HG02884 (cell line): ENCODE results near the gene SPRN.
"Not testable (repeated sequence)": the region's sequence is repeated elsewhere in the genome, so short reads cannot be mapped to it uniquely, and the experiment has no call there.

Experiments
- ATAC-seq: cut with Tn5 transposase; IDR thresholded peaks from one replicate; pipeline ENCODE4 v1.9.1; 2021; ENCODE audit warnings: mild to moderate bottlenecking, moderate library complexity; ENCODE audit not compliant: unreplicated experiment

Gene SPRN

DNA sequence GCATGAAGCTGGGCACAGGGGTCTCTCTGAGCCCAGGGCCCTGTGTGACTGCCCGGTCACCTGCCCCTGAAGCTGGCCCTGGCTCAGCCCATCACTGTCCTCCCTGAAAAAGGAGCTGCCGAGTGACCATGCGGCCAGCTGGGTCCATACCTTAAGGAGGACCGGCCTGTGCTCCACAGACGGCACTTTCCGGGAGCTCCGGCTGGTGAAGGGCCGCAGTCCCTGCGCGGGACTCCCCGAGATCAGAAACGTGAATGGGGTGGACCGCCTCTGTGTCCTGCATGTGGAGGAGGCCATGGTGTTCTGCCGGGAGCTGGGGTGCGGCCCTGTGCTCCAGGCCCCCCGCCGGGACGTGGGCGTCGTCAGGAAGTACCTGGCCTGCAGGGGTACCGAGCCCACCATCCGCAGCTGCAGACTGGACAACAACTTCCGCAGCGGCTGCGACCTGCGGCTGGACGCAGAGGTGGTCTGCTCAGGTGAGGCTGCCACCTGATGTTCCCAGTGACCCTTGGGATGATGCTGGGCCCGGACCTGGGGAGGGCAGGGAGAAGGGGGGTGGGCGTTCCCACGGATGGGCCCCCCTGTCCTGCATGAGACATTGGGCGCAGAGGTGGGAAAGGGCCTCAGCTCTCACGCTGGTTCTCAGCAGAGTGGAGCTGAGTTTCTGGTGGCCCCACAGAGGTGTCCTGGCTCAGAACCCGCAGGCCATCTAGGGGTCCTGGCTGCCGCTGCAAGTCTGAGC, 32.8 kb upstream of the SPRN start:
- ATAC-seq, result no peak

DNA sequence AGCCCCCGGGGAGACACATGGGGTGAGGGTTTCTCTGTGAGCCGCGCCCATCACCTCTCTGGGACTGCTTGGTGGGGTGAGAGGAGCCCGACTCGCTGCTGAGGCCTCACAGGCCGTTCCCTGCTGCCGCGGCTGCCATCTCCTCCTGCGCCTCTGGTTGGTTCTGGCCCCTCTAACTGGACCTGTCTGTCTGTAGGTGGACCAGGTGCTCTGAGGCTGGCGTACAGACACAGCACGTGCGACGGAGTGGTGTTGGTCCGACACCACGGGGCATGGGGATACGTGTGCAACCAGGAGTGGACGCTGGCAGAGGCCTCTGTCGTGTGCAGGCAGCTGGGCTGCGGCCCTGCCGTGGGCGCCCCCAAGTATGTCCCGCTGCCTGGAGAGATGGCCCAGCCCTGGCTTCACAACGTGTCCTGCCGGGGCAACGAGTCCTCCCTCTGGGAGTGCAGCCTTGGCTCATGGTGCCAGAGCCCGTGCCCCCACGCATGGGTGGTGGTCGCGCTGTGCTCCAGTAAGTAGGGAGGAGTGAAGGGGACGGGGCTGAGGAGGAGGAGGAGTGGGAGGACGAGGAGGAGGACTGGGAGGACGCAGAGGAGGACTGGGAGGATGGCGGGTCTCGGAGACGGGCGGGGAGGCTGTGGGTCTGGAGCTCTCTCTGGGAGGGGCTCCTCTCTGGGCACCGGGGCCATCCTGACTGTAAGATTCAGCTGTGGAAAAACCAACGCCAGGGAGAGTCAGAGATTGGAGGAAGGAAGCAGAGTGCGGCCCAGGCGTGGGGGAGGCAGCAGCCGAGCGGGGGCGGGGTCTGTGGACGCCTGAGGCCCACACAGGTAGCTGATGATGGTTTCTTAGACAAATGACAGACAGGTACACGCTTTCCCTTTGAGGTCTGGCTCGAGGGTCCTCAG, 31.9 kb upstream of the SPRN start:
- ATAC-seq, result no peak

DNA sequence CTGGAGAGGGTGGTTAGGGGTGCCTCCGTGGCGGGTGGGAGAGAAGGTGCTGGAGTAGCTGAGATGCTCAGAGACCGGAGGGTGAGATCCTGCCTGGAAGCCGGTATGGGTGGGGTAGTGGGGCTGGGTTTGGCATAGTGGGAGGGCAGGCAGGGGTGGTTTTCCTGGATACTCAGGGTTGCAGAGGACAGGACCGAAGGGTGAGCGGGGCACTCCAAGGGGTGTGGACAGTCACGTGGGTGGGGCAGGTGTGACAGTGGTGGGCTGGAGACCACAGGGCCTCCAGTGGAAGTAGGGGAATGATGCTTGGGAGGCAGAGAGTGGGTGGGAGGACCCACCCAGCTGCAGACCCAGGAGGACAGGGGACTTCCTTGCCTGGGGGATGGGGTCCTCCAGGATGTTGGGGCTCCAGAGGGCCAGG, 31.2 kb upstream of the SPRN start:
- no peak for ATAC-seq

DNA sequence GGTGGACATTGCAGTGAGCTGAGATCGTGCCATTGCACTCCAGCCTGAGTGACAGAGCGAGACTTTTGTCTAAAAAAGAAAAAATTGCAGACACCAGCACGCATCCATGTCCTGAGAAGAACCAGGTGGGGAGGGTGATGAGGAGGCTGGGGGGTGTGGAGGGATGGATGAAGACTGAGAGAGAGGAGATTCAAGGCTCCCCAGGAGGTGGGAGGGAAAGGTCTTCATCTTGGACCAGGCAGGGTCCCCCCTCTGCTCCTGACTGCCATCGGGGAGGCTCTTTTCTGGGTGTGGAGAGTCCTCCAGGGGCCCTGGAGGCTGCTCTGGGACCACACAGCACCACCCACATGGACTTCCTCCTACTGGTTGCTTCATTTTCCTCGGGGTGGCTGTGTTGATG, 30.8 kb upstream of the SPRN start:
- ATAC-seq, result no peak

DNA sequence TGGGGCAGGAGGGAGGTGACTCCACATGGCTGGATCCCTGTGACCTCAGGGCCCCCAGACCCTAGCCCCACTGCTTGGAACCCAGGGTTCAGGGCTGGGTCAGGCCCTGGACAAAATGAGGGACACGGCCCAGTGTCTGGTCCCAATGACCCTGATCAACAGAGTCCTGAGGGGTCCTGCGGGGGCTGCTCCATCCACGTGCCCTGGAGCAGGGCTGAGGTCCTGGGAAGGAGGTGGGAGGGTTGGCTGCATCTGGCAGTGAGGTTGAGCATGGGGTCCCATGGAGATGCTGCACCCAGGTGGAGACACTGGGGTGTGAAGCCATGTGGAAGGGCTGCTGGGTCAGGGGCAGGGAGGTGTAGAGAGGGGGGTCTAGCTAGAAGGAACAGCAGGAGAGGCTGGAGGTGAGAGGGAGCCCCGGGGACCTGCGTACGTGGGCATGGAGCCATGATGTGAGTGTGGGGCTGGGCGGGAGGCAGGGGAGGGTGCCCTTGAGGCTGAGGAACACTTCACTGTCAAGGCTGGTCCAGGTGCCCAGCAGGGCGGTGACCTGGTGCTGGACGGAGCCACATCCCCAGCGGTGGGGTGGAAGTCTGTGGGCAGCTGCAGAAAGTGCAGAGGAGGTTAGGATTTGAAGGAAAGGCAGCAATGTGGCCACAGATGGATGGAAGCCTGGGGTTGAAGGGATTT, 29.9 kb upstream of the SPRN start:
- no peak for ATAC-seq

DNA sequence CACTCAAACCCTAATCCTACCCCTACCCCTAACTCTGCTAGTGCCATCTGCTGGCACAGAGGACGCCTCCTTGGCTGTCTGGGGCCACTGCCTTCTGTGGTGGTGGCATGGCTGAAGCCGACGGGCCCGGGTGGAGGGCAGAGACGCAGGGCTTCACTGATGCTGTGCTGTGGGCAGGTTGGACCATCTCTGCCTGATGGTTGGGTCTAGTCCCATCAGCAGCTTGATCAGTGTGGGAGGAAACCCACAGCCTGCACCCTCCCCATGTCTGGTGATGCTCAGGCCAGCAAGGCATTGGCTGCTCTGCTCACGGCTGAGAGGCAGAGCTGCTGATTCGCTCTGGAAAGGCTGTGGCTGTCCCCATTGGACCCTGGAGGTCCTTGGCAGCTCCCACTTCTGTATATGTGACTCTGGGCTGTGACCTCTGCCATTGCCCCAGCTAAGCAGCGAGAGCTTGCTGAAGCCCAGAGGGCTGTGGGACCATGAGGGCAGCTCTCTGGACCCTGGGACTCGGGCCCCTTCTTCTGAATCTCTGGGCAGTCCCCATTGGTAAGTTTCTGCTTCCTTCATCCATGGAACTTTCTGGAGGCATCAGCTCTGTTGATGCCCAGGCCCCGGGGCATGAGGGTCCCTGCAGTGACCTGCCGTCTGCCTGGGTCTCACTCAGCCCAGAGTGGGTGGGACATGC, 29.2 kb upstream of the SPRN start, which contains the start of gene SCART1:
SCART1 (plus strand) TSS at position 430 of the 688 bp plus-strand sequence; CDS start at position 483, 53 bp downstream.
- no peak for ATAC-seq

DNA sequence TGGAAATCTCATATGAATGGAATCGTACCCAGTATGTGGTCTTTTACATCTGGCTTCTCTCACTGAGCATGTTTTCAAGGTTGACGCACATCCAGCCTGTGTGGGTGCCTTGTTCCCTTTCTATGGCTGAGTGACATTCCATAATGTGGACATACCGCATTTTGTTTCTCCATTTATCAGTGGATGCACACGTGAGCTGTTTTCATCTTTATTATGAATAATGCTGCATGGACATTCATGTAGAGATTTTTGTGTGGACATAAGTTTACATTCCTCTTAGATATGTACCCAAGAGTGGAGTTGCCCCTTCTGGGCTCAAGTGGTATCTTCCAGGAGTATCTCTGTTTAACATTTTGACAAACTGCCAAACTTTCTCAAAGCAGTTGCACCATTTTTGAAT, 28.0 kb upstream of the SPRN start:
- no peak for ATAC-seq

DNA sequence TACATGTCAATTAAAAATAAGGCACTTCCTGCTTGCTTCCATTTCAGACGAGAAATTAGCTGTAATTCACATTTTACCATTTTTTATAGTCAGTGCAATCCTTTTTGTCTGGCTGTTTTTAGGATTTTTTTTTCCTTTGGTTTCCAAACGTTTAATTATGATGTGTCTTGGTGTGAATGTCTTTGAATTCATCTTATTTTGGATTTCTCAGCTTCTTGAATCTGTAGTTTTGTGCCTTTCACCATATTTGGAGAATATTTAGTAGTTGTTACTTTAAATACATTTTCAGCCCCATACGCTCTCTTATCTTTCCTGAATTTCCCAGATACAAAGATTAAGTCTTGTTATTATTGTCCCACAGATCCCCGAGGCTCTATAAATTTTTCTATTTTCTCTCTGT, 26.9 kb upstream of the SPRN start:
- ATAC-seq, result no peak

DNA sequence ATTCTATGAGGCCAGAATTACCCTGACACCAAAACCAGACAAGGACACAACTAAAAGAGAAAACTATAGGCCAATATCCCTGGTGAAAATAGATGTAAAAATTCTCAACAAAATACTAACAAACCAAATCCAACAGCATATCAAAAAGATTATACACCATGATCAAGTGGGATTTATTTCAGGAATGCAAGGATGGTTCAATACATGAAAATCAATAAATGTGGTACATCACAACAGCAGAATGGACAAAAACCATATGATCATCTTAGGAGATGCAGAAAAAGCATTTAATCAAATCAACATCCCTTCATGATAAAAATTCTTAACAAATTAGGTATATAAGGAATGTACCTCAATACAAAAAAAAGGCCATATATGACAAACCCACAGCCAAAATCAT, 23.7 kb upstream of the SPRN start:
- no peak for ATAC-seq

DNA sequence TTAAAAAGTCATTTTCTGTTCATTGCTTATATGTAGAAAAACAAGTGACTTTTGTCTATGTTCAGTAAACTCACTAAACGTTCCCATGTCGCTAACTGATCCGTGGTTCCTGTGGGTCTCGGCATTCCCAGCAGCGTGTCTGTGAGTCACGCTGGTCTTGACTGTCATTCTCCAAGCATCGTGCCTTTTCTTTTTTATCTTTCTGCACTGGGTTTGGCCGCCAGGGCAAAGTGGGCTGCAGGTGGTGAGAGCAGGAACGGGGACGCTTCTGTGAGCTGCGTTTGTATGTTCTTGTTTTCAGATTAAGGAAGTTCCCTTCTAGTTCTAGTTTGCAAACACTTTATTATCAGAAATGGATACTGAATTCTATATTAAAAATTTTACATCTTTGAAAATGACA, 22.6 kb upstream of the SPRN start:
- no peak for ATAC-seq

DNA sequence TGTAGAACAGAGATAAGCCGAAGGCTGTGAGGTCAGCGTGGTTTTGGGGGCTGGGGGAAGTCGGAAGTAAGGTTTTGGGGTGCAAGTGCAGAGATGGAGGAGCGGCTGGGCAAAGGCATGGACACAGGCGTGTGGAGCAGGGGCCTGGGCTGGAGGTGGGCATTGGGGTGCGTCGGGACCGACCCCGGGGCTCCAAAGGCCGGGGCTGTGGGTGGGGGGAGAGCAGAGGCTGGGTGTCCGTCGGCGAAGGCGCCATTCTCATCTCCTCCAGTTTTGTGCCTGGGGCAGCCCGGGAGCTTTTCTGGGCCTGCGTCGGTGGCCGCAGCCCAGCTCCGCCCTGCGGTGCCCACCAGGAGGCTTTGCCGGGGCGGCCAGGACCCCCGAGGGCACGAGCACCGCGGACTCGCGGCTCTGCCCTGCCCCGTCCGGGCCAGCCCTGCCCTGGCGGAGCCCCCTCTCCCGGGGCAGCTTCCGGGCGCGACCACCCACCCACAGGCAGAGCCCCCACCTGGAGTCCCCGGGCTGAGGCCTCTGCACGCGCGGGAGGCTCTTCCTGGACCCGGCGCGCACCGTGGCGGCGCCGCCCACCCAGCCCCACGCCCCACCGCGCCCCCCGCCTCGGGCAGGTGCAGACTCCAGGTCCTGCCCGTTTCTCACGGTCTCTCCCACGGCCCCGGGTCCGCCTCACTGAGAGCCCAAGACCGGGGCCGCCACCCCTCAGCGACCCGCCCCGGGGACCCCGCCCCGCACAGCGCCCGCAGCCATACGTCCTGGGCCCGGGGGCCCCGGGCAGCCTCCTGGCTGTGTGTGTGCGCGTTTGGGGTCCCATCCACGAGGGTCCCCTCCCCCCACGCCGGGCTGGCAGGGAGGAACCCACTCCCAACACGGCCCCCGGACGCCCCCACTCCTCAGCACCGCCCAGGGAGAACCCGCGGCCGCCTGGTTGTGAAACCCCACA, 21.6 kb upstream of the SPRN start:
- ATAC-seq, result no peak

DNA sequence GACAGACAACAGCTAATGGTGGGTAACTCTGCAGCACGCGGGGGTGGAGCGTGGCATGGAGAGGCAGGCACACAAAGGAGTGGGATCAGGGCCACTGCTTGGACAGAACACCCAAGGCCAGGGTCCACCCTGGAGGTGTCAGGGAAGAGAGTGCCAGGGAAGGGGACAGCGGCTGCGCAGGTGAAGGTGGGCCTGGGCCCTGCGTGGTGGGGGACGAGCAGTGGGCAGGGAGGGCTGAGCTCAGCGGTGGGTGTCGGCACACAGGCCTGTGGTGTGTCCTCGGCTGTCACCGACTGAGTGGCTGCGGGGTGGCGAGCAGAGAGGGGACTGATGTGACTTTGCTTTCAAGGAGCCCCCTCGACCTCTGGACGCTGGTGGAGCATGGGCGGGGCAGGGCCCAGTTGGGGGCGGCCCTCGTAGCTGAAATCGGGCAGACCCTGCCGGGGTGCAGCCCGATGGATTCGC, 20.9 kb upstream of the SPRN start:
- no peak for ATAC-seq

DNA sequence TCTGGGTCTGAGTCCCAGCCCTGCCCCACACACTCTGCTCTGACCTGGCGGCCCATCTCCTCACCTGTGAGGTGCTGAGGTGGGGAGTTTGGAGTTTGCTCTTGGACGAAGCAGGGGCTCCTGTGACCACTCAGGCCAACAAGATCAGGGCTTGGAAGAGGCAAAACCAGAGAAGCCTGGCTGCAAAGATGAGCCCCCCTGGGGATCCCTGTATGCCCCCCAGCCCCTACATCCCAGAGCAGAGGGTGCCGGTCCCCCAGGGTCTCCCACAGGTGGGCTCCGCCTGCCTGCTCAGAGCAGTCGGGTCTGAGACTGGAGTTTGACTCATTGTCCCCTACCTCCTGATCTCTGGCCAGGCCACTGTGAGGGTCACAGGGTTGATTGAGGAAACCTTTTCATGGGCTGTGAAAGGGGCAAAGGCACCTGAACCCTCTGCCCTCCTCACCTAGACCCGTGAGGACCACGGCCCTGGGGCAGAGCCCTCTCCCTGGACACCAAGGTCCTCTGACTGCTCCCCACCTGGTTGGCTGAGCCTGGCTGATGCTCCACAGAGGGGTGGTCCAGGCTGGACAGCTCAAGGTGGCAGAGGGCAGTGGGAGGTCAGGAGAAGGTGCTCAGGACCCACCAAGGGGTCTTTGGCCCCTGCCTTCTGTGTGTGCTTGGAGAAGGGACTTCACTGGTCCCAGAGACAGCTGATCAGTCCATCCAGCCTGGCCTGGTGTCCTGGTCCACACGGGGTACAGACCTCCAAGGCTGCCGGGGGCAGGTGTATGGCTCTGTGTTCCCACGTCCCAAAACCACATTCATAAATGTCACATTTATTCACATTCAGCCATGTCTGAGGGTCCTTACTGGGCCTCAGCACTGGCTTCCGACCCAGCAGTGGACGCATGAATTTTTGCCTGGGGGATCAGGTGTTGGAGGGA, 20.2 kb upstream of the SPRN start:
- ATAC-seq, result no peak

DNA sequence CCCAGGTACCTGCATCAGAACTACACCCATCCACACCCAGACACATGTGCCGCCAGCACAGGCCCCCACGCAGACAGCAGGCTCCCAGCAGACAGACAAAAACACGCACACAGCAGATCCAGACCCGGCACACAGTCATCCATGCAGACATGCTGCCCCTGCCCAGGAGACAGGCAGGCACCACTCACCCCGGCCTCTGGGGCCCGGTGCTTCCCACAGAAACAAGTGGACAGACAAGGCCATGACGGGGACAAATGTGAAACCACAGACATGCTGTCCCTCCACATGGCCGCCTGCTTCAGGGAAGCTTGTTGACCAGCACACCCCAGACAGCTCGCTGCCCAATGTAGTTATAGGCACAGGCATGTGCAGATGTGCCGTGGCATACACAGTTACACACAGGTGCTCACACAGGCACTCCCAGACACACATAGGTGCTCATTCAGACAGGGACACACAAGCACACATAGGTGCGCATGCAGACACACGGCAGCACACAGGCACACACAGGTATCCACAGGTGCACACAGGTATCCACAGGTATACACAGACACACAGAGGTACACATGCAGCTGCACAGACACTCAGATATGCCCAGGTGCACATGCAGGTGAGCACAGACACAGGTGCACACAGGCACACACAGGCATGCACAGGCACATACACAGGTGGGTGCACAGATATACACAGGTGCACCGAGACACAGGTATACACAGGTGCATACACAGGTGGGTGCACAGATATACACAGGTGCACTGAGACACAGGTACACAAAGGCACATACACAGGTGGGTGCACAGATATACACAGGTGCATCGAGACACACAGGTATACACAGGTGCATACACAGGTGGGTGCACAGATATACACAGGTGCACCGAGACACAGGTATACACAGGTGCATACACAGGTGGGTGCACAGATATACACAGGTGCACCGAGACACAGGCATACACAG, 18.8 kb upstream of the SPRN start:
- no peak for ATAC-seq

DNA sequence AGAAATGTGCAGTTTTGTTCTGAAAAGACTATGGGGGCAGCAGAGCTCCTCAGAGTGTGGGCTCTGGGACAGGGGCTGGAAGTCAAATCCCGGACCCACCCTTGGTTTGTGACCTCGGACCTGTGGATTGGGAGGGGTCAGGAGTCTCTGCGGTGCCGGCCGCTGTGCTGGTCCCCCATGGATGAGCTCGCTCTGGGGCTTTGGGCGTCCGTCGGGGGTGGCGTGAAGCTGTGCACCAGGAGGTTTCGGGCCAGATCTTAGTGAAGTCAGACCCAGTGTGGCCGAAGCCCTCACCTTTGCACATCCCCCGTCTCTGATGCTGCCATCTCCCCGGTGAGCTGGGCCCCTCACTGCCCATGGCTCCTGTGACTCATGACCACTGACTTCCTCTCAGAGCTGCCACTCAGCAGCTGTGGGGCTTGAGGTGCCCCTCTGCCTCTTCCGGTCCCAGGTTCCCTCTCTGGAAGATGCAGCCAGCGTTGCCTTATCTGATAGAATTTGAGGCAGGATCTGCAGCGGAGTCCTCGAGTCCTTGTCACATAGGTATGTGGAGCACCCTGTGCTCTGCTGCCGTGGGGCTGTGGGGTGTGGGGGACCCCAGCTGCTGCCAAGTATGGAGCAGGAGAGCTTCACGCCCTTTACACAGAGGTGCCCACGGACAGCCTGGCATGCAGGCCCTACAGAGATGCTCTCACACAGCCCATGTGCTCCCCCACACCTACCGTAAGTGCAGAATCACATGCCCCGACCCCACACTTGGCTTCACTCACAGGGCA, 18.0 kb upstream of the SPRN start:
- ATAC-seq, result no peak

DNA sequence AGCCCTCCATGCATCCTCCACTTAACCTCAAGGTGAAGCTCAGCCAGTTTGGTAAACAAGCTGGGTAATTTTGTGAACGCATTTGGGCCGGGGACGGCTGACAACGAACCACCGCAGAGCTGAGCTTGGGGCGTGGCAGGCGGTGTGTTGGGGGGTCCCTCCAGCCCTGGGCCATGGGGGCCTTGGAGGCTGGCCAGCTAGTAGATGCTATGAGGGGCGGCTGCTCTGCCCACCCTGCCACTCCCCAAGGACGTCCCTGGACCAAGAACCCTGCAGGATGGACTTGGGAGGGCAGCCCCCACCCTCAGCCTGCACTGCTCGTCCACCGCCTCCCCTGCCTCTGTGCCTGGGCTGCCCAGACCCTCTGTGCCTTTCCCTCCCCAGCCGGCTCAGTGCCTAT, 17.4 kb upstream of the SPRN start:
- ATAC-seq, result no peak

DNA sequence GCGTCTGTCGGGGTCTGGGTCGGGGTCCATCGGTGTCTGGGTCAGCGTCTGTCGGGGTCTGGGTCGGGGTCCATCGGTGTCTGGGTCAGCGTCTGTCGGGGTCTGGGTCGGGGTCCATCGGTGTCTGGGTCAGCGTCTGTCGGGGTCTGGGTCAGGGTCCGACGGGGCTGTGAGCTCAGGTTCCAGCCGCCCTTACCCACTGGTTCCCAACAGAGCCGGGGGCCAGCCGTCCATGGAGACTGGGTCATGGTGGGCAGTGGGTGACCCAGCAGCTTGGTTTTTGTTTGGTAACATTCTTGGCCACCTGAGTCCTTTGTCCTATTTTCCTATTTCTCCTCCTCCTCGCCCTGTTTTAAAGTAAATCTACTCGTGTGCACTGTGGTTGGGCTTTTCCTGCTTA, 16.9 kb upstream of the SPRN start:
- not testable (repeated sequence) for ATAC-seq
